Stomach (tissue), 9 donors: ENCODE measurements around the gene TRMT2A. TPM values are rescaled to one million over a fixed set of nuclear protein-coding genes. Genes with fewer than 3 reads are reported as not detected.

ENCODE experiments used
- DNase-seq, 2 donors: peaks; one replicate each; pipeline versions ENCODE4 v3.0.0 to v3.0.0-alpha.2; 2013 to 2019
- H3K27ac ChIP-seq, 5 donors: fragments of 200-600 bp in 4 of 5; sonication (generic) in 4 of 5; one replicate each; pipeline ENCODE4 v1.5.1; 2013 to 2019; ENCODE audit warnings: mild to moderate bottlenecking in 1 of 5, moderate library complexity in 1 of 5
- H3K27me3 ChIP-seq, 3 donors: fragments of 200-600 bp; sonication (generic); one replicate each; pipeline ENCODE4 v1.5.1; 2017 to 2019; ENCODE audit warnings: mixed run types in 1 of 3
- H3K36me3 ChIP-seq, 4 donors: fragments of 200-600 bp; sonication (generic); 1 replicate in 3 of 4; 2 replicates in 1 of 4; pipeline ENCODE4 v1.5.1; 2016 to 2019
- H3K4me1 ChIP-seq, 4 donors: fragments of 200-600 bp; sonication (generic); one replicate each; pipeline ENCODE4 v1.5.1; 2016 to 2019
- H3K4me3 ChIP-seq, 4 donors: fragments of 200-600 bp; sonication (generic) in 3 of 4; one replicate each; pipeline ENCODE4 v1.5.1; 2016 to 2019; ENCODE audit warnings: mild to moderate bottlenecking in 1 of 4
- H3K9me3 ChIP-seq, 4 donors: fragments of 200-600 bp; sonication (generic); one replicate each; pipeline ENCODE4 v1.5.1; 2016 to 2019
- CTCF ChIP-seq, 7 experiments: fragments of 450-650 bp in 4 of 7; fragments of 200-600 bp in 3 of 7; sonication (generic) in 3 of 7; IDR thresholded peaks; one replicate each; pipeline ENCODE4 v1.5.1; 2016 to 2019; ENCODE audit warnings: antibody characterized with exemption in 7 of 7, control low read depth in 2 of 7, mild to moderate bottlenecking in 1 of 7
- EP300 ChIP-seq: sonication (generic); formaldehyde crosslinking; IDR thresholded peaks from one replicate; pipeline ENCODE4 v1.6.1; 2017; ENCODE audit warnings: antibody characterized with exemption
- POLR2A ChIP-seq, 4 donors: fragments of 450-650 bp; IDR thresholded peaks; one replicate each; pipeline ENCODE4 v1.6.1; 2016; ENCODE audit warnings: antibody characterized with exemption in 4 of 4, control low read depth in 2 of 4, mild to moderate bottlenecking in 1 of 4, moderate library complexity in 1 of 4
- POLR2AphosphoS5 ChIP-seq, 3 donors: sonication (generic); formaldehyde crosslinking; IDR thresholded peaks; one replicate each; pipeline ENCODE4 v1.6.1; 2016; ENCODE audit warnings: antibody characterized with exemption in 3 of 3
- WGBS, 5 donors: extraction: QIAGEN DNeasy Blood & Tissue Kit in 3 of 5; methylation state at CpG; one replicate each; pipeline versions ENCODE4 v1.1.5 to v1.1.7; 2013 to 2018; 5-methylcytosine and 5-hydroxymethylcytosine counted together
- intact Hi-C: fragments of 100-400 bp; cut with DNase I; formaldehyde crosslinking; loops from one replicate; pipeline ENCODE4 v1.15.1; 2023; ENCODE audit warnings: low total_unique reads
- polyA plus RNA-seq, 3 donors: library from polyadenylated mRNA; stranded (reverse); fragments of 200-250 nt; gene quantifications; one replicate each; pipeline ENCODE4 v1.2.3, GENCODE V29; 2013
- total RNA-seq, 5 donors: library from RNA; depleted of rRNA; stranded (reverse); fragments of >200 nt; gene quantifications; one replicate each; pipeline versions ENCODE4 v1.1.0 to v1.2.3, GENCODE V29; 2014 to 2016
- donor health status: healthy with polysubstance abuse.
- donor health status: Bipolar disorder and iron deficiency.
- donor health status: healthy.

TRMT2A gene
- total and polyA plus RNA-seq, 8 donors = 17.9 to 143 (median 62.6) TPM

GRCh38 chr22:20084547-20085413 lies 32.2 kb downstream of the TRMT2A start:
- DNase-seq = peak; percentile 52 to 53
- H3K9me3 ChIP-seq = no peaks in the 10 kb centered on the region
- no peaks in the 10 kb centered on the region for H3K27me3 ChIP-seq
- intact Hi-C loops = no loop called here
- H3K36me3 ChIP-seq = peaks cover 40 to 44% (median 43%) of the 10 kb centered on the region in 4 donors
- TF ChIP-seq POLR2AphosphoS5 (IDR thresholded peaks at IDR 0.05) = no peak
- no peak for TF ChIP-seq POLR2A (IDR thresholded peaks at IDR 0.05)
- TF ChIP-seq EP300 = no peak
- peak in 4 of 7 experiments; percentile 6 to 15 (median 12) for TF ChIP-seq CTCF (IDR thresholded peaks at IDR 0.05)
- H3K4me1 ChIP-seq = peaks cover 43 to 52% (median 46%) of the 10 kb centered on the region in 4 donors
- H3K27ac ChIP-seq = peak overlapping the region in 2 of 5 donors; percentile 28 to 37
- no peak overlapping the region for H3K4me3 ChIP-seq
- WGBS, 5 donors = 50 to 65% (median 57%) methylated on average over 14 to 23 of the region's 23 CpGs

DNA sequence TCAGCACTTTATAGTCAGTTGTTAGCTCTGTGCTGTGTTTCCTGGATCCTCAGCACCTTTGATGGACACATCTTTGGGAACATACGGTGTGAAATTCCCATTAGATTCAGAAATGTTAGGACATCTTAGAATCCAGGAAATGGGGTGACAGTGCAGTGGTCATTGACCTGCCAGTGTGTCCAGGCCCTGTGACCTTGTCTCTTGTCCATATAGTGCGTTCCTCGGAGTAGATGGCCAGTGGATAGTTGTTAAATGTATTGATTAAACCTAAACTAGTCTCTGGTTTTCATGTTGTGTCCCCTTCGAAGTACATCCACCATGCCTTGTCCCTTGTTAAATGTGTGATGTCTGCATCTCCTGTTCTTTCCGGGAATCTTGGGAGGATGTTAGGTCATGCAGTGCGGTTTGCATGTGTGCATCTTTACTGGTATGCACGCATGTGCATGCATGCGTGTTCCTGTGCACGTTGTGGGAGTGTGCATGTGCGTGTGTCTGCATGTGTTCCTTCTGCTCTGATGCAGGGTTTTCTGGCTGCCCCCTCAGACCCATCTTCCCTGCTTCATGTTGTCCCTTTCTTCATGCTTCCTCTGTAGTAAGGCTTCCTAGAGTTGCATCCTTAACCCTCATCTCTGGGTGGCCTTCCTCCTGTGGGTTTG lies 33.0 kb downstream of the TRMT2A start:
- no peaks in the 10 kb centered on the region for H3K9me3 ChIP-seq
- no peak overlapping the region for H3K4me3 ChIP-seq
- TF ChIP-seq POLR2A (IDR thresholded peaks at IDR 0.05) (no peak), CTCF (IDR thresholded peaks at IDR 0.05) (no peak), EP300 (no peak), POLR2AphosphoS5 (IDR thresholded peaks at IDR 0.05) (no peak)
- H3K36me3 ChIP-seq = peaks cover 33 to 36% (median 36%) of the 10 kb centered on the region in 4 donors
- 72 to 85% (median 79%) methylated on average over 10 of the region's 10 CpGs for WGBS, 5 donors
- no peak for DNase-seq
- H3K4me1 ChIP-seq = peaks cover 43 to 58% (median 52%) of the 10 kb centered on the region in 4 donors
- intact Hi-C loops = no loop called here
- H3K27me3 ChIP-seq = no peaks in the 10 kb centered on the region
- H3K27ac ChIP-seq = peak overlapping the region in 2 of 5 donors; percentile 36 to 37

GRCh38 chr22:20083157-20083890 lies 33.7 kb downstream of the TRMT2A start:
- H3K4me1 ChIP-seq = peaks cover 43 to 60% (median 55%) of the 10 kb centered on the region in 4 donors
- no peaks in the 10 kb centered on the region for H3K27me3 ChIP-seq
- H3K27ac ChIP-seq = peak overlapping the region in 2 of 5 donors; percentile 13 to 36
- H3K36me3 ChIP-seq = peaks cover 26 to 29% (median 29%) of the 10 kb centered on the region in 4 donors
- DNase-seq = no peak
- intact Hi-C loops = no loop called here
- 71 to 86% (median 82%) methylated on average over 10 of the region's 10 CpGs for WGBS, 5 donors
- H3K9me3 ChIP-seq = no peaks in the 10 kb centered on the region
- no peak overlapping the region for H3K4me3 ChIP-seq
- no peak for TF ChIP-seq EP300
- TF ChIP-seq POLR2AphosphoS5 (IDR thresholded peaks at IDR 0.05) = no peak
- no peak for TF ChIP-seq POLR2A (IDR thresholded peaks at IDR 0.05)
- no peak for TF ChIP-seq CTCF (IDR thresholded peaks at IDR 0.05)
